SU-DHL-6 (cell line): ENCODE results near the gene PRAMEF20.
"Not testable (repeated sequence)": the region's sequence is repeated elsewhere in the genome, so short reads cannot be mapped to it uniquely, and the experiment has no call there.

Experiments used
- H2AFZ ChIP-seq: fragments of 200-600 bp; sonication (generic); 2 replicates; pipeline ENCODE4 v1.6.1; 2014; ENCODE audit warnings: low read depth, mild to moderate bottlenecking, moderate library complexity, mixed read lengths, antibody characterized with exemption, low read length; ENCODE audit not compliant: severe bottlenecking
- H3F3A ChIP-seq: fragments of 200-600 bp; shearing (Covaris generic); 2 replicates; pipeline ENCODE4 v1.6.0; 2016; ENCODE audit warnings: antibody characterized with exemption, mild to moderate bottlenecking; ENCODE audit not compliant: insufficient read depth
- H3K27ac ChIP-seq: fragments of 200-600 bp; sonication (generic); 2 replicates; pipeline ENCODE4 v1.5.1; 2016; ENCODE audit warnings: low read depth, mild to moderate bottlenecking, low read length, moderate library complexity, mixed read lengths
- H3K27me3 ChIP-seq: fragments of 200-600 bp; sonication (generic), shearing (Covaris generic); 2 replicates; pipeline ENCODE4 v1.6.0; 2014; ENCODE audit warnings: mild to moderate bottlenecking, low read length
- H3K36me3 ChIP-seq: fragments of 200-600 bp; sonication (generic); 2 replicates; pipeline ENCODE4 v1.6.1; 2014; ENCODE audit warnings: mild to moderate bottlenecking, low read length, mixed read lengths
- H3K4me2 ChIP-seq: fragments of 300-600, 200-600 bp; shearing (Covaris generic), sonication (generic); 2 replicates; pipeline ENCODE4 v1.6.0; 2014; ENCODE audit warnings: low read length, low read depth, mild to moderate bottlenecking; ENCODE audit not compliant: poor library complexity, severe bottlenecking
- H3K4me3 ChIP-seq: fragments of 200-600 bp; sonication (generic); 2 replicates; pipeline ENCODE4 v1.5.1; 2014; ENCODE audit warnings: antibody characterized with exemption, low read length, mild to moderate bottlenecking, mixed read lengths; ENCODE audit not compliant: insufficient read depth, poor library complexity, severe bottlenecking
- H3K79me2 ChIP-seq: fragments of 200-600 bp; sonication (generic); 2 replicates; pipeline ENCODE4 v1.6.1; 2014; ENCODE audit warnings: mild to moderate bottlenecking, low read length, moderate library complexity; ENCODE audit not compliant: insufficient read depth
- H3K9ac ChIP-seq: fragments of 200-600 bp; sonication (generic); 2 replicates; pipeline ENCODE4 v1.7.0; 2014; ENCODE audit warnings: mild to moderate bottlenecking, low read length
- H3K9me2 ChIP-seq: fragments of 200-600 bp; sonication (generic); replicated peaks from 2 replicates; pipeline ENCODE4 v1.6.1; 2014; ENCODE audit warnings: low read length; ENCODE audit not compliant: insufficient read depth
- H3K9me3 ChIP-seq: fragments of 200-600 bp; sonication (generic); 2 replicates; pipeline ENCODE4 v1.6.1; 2014; ENCODE audit warnings: low read length, mixed read lengths; ENCODE audit not compliant: insufficient read depth
- H4K20me1 ChIP-seq: fragments of 200-600 bp; sonication (generic); 2 replicates; pipeline ENCODE4 v1.6.1; 2014; ENCODE audit warnings: low read depth, mild to moderate bottlenecking, antibody characterized with exemption, low read length, moderate library complexity, mixed read lengths
- CTCF ChIP-seq: fragments of 200-600 bp; sonication (generic); IDR thresholded peaks from one replicate; pipeline ENCODE4 v1.5.1; 2017; ENCODE audit warnings: antibody characterized with exemption, mild to moderate bottlenecking, low read length, moderate library complexity; ENCODE audit not compliant: insufficient read depth, poor library complexity, severe bottlenecking
- EZH2phosphoT487 ChIP-seq: fragments of 200-600 bp; sonication (generic), shearing (Covaris generic); conservative IDR thresholded peaks from 2 replicates; pipeline ENCODE4 v1.6.1; 2018; ENCODE audit warnings: mild to moderate bottlenecking, antibody characterized with exemption, low read length, moderate library complexity, mixed read lengths

Gene PRAMEF20

DNA sequence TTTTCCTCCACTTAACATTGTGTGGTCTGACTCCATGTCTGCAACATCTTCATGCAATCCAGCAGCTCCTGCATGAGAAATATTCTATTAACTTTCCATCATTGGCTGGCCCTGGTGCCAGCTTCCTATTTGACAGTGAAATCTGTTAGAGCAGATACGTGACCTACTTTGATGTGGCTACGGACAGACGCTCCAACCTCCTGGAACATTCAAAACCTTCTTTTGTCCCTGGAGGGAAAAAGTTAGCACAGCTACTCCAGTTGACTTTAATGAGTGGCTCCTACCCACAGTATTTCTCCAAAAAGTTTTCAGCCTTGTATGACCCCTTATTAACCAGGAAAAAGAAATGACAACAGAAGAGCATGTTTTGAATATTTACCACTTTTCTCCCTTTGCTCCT, 22.0 kb downstream of the PRAMEF20 start:
- TF ChIP-seq EZH2phosphoT487 = no peak
- no peak for TF ChIP-seq CTCF
- Histone ChIP-seq H2AFZ (no peak overlapping the region), H3K79me2 (no peaks in the 10 kb centered on the region), H3F3A (no peaks in the 10 kb centered on the region), H3K36me3 (no peaks in the 10 kb centered on the region), H3K9ac (no peak overlapping the region), H3K27me3 (no peaks in the 10 kb centered on the region), H3K4me3 (no peak overlapping the region), H4K20me1 (no peaks in the 10 kb centered on the region), H3K4me2 (no peak overlapping the region), H3K9me3 (no peaks in the 10 kb centered on the region), H3K9me2 (no peaks in the 10 kb centered on the region), H3K27ac (no peak overlapping the region)

GRCh38 chr1:13433694-13434358, 23.6 kb downstream of the PRAMEF20 start:
- H3K36me3 ChIP-seq, H3K79me2 ChIP-seq, H3K4me3 ChIP-seq, H3K9me2 ChIP-seq, H3K27ac ChIP-seq, H2AFZ ChIP-seq, H4K20me1 ChIP-seq, H3K9me3 ChIP-seq, H3K27me3 ChIP-seq, H3K9ac ChIP-seq, H3F3A ChIP-seq, H3K4me2 ChIP-seq: not testable (repeated sequence)

DNA sequence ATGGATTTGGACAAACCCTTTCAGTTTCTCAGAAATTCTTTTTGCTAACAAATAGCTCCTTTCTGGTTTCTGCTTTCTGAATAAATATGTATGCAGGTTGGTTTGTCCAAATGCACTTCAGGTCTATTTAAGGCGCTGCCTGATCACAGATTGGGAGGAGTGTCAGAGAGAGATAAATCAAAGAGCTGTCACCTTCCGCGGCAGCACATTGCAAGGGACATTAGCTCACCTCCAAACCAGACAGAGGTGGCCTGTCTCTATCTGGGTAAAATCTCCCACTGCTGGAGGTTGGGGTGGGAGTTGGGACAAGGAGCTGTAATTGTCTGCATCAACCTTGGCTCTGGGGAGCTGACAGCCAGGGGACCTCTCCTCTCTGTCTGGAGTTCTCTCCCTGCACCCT, 25.2 kb downstream of the PRAMEF20 start:
- no peak overlapping the region for H3K4me2 ChIP-seq
- H3K27me3 ChIP-seq = no peaks in the 10 kb centered on the region
- H3K27ac ChIP-seq = no peak overlapping the region
- H3K79me2 ChIP-seq = no peaks in the 10 kb centered on the region
- H4K20me1 ChIP-seq = no peaks in the 10 kb centered on the region
- H3K4me3 ChIP-seq = no peak overlapping the region
- TF ChIP-seq CTCF = no peak
- TF ChIP-seq EZH2phosphoT487 = no peak
- H3F3A ChIP-seq = no peaks in the 10 kb centered on the region
- no peaks in the 10 kb centered on the region for H3K36me3 ChIP-seq
- no peaks in the 10 kb centered on the region for H3K9me3 ChIP-seq
- H3K9ac ChIP-seq = no peak overlapping the region
- H3K9me2 ChIP-seq = no peaks in the 10 kb centered on the region
- H2AFZ ChIP-seq = no peak overlapping the region

DNA sequence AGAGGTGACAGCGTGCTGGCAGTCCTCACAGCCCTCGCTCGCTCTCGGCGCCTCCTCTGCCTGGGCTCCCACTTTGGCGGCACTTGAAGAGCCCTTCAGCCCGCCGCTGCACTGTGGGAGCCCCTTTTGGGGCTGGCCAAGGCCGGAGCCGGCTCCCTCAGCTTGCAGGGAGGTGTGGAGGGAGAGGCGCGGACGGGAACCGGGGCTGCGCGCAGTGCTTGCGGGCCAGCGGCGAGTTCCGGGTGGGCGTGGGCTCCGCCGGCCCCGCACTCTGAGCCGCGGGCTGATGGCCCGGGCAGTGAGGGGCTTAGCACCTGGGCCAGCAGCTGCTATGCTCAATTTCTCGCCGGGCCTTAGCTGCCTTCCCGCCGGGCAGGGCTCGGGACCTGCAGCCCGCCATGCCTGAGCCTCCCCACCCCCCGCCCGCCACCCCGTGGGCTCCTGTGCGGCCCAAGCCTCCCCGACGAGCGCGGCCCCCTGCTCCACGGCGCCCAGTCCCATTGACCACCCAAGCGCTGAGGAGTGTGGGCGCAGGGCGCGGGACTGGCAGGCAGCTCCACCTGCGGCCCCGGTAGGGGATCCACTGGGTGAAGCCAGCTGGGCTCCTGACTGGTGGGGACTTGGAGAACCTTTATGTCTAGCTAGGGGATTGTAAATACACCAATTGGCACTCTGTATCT, 29.0 kb downstream of the PRAMEF20 start:
- not testable (repeated sequence) for H3F3A ChIP-seq, H3K9ac ChIP-seq, H3K9me2 ChIP-seq, H3K4me3 ChIP-seq, H3K79me2 ChIP-seq, H3K36me3 ChIP-seq, H3K9me3 ChIP-seq, H4K20me1 ChIP-seq, H3K27me3 ChIP-seq, H3K4me2 ChIP-seq, H2AFZ ChIP-seq
- peak overlapping the region; percentile 71 for H3K27ac ChIP-seq
